GM12875 (cell line): Measurements from ENCODE around the gene TMEM167A.
"Not testable (repeated sequence)": the region's sequence is repeated elsewhere in the genome, so short reads cannot be mapped to it uniquely, and the experiment has no call there.

Experiments used
- H3K4me3 ChIP-seq: one replicate; pipeline ENCODE4 v1.5.1; 2011; ENCODE audit warnings: low read depth, low read length, control low read depth
- CTCF ChIP-seq: IDR thresholded peaks from 2 replicates; pipeline ENCODE4 v1.5.1; 2011; ENCODE audit warnings: low read depth, mild to moderate bottlenecking, control low read depth, inconsistent platforms, low read length, moderate library complexity, borderline replicate concordance; ENCODE audit not compliant: insufficient read depth

Gene TMEM167A

GRCh38 chr5:83069096-83069799, 7.9 kb downstream of the TMEM167A start:
- TF ChIP-seq CTCF: no peak
- no peak overlapping the region for H3K4me3 ChIP-seq

- H3K4me3 ChIP-seq: not testable (repeated sequence)
Observed at GRCh38 chr5:83067377-83067776, 9.8 kb downstream of the TMEM167A start.

GRCh38 chr5:83066548-83067110, 10.6 kb downstream of the TMEM167A start:
- no peak for TF ChIP-seq CTCF
- no peak overlapping the region for H3K4me3 ChIP-seq

- no peak for TF ChIP-seq CTCF
- H3K4me3 ChIP-seq: no peak overlapping the region
Observed at GRCh38 chr5:83059341-83059740, 17.9 kb downstream of the TMEM167A start.

- no peak for TF ChIP-seq CTCF
- H3K4me3 ChIP-seq: no peak overlapping the region
Observed at GRCh38 chr5:83058726-83059125, 18.5 kb downstream of the TMEM167A start.

GRCh38 chr5:83055166-83055565, 22.0 kb downstream of the TMEM167A start:
- no peak for TF ChIP-seq CTCF
- H3K4me3 ChIP-seq: no peak overlapping the region

- H3K4me3 ChIP-seq: no peak overlapping the region
- TF ChIP-seq CTCF: no peak
Observed at GRCh38 chr5:83050723-83051340, 26.4 kb downstream of the TMEM167A start.
